Stomach (tissue), 4 donors: Measurements from ENCODE around the gene KCNQ1.

Experiments
- EP300 ChIP-seq: sonication (generic); formaldehyde crosslinking; IDR thresholded peaks from one replicate; pipeline ENCODE4 v1.6.1; 2017; ENCODE audit warnings: antibody characterized with exemption
- POLR2A ChIP-seq, 4 donors: fragments of 450-650 bp; IDR thresholded peaks; one replicate each; pipeline ENCODE4 v1.6.1; 2016; ENCODE audit warnings: antibody characterized with exemption in 4 of 4, control low read depth in 2 of 4, mild to moderate bottlenecking in 1 of 4, moderate library complexity in 1 of 4
- POLR2AphosphoS5 ChIP-seq, 3 donors: sonication (generic); formaldehyde crosslinking; IDR thresholded peaks; one replicate each; pipeline ENCODE4 v1.6.1; 2016; ENCODE audit warnings: antibody characterized with exemption in 3 of 3
- TF ChIP-seq, protein P1 (sequence below), 7 experiments: fragments of 450-650 bp in 4 of 7; fragments of 200-600 bp in 3 of 7; sonication (generic) in 3 of 7; IDR thresholded peaks; one replicate each; pipeline ENCODE4 v1.5.1; 2016 to 2019; ENCODE audit warnings: antibody characterized with exemption in 7 of 7, control low read depth in 2 of 7, mild to moderate bottlenecking in 1 of 7

DNA sequence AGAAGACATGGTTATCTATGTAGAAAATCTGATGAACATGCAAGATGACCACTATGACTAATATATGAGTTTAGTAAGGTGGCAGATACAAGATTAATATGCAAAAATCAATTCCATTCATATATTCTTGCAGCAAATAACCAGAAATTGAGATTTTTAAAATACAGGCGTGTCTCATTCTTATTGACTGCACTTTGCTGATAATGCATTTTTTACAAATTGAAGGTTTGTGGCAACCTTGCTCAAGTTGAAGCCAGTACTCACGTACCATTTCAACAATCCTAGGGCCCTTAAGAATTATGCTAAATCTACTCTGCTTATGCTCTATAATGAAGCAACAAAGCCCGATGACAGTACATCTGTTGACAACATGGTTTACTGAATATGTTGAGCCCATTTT, 150.4 kb downstream of the KCNQ1 start:
- TF ChIP-seq, protein P1, sequence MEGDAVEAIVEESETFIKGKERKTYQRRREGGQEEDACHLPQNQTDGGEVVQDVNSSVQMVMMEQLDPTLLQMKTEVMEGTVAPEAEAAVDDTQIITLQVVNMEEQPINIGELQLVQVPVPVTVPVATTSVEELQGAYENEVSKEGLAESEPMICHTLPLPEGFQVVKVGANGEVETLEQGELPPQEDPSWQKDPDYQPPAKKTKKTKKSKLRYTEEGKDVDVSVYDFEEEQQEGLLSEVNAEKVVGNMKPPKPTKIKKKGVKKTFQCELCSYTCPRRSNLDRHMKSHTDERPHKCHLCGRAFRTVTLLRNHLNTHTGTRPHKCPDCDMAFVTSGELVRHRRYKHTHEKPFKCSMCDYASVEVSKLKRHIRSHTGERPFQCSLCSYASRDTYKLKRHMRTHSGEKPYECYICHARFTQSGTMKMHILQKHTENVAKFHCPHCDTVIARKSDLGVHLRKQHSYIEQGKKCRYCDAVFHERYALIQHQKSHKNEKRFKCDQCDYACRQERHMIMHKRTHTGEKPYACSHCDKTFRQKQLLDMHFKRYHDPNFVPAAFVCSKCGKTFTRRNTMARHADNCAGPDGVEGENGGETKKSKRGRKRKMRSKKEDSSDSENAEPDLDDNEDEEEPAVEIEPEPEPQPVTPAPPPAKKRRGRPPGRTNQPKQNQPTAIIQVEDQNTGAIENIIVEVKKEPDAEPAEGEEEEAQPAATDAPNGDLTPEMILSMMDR (IDR thresholded peaks at IDR 0.05), result no peak
- TF ChIP-seq EP300, result no peak
- TF ChIP-seq POLR2A (IDR thresholded peaks at IDR 0.05), result no peak
- TF ChIP-seq POLR2AphosphoS5 (IDR thresholded peaks at IDR 0.05), result no peak
